GM21737 (cell line): Measurements from ENCODE around the gene NEAT1.
A peak's percentile ranks its signal among the peaks of the same experiment; 100 is the strongest.

Experiments used
- ATAC-seq: cut with Tn5 transposase; IDR thresholded peaks from one replicate; pipeline ENCODE4 v1.9.1; 2021; ENCODE audit warnings: mild to moderate bottlenecking, moderate library complexity; ENCODE audit not compliant: unreplicated experiment

Gene NEAT1

GRCh38 chr11:65433657-65434056 lies 11.1 kb downstream of the NEAT1 start:
- ATAC-seq, result no peak

DNA sequence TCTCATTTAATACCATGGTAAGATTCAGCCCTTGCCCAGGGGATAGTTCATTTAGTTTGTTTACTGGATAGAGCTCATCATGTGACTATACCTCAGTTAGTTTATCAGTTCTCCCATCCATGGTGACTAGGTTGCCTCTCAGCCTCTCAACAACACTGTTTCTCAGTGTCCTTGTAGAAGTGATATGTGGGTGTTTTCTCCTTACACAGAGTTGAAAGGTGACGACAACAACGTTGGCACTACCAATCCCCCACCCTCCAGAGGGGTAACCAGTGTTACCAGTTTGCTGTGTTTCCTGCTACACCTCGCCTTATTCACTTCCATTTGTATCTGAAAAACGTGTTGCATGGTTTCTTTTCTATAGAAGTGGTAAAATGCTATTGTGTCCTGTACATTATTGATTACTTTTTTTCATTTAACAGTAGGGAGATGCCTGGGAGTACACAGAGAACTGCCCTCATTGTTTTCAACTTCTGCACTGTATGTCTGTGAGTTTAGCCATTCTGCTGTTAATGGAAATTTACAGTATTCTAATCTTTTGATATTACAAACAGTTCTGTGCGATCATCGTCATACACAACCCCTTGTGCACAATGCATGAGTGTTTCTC lies 11.6 kb downstream of the NEAT1 start:
- ATAC-seq, result no peak

DNA sequence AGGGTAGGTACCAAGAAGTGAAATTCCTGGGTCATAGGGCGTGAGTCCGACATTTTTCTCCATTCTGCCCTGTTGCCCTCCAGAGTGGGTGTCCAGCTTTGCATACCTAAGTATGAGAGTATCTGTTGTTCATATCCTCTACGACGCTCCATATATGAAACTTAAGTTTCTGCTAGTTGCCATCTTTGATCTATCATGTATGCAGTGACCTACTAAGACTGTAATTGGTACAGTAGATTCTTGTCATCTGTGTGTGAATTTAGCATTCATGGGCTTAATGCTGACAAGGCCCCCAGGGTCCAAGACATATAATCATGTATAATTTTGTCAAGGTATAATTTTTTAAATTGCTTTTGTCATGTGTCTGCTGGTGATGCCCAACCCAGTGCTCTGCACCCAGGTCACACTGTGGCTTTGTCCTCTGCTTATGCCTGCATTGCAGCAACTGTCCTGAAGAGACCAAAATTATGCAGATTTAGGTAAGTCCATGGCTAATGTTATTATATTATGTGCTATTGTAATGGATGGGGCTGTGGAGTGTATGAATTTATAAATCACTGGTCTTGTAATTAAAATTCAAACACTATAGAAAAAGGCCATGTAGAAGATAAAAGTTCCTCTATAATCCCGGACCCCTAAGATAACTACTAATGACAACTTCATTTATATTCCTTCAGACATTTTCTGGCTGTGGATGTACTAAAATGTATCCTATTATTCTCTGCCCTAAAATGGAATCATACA lies 12.2 kb downstream of the NEAT1 start:
- ATAC-seq, result no peak

DNA sequence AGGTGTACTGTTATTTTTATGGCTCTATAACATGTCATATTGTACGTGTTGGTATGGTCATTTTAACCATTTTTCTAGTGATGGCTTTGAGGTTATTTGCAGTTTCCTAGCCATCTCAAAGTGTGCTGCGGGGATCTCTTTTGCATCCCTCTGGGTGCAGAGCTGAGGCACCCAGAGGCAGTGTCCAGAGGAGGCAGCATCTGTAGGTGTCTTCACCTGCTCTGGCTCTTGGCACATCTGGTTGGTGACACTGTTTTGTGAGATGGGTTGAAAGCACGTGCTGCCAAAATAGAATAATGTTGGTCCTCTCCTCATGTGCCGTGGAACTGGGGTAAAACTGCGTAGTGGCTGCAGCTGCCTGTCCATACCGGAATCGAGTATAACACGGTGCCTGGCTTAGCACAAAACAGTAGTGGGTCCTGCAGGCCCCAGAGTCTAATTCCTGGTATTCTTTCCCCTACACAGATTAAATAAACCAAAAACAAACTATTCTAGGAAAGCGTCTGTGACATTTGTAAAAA lies 12.9 kb downstream of the NEAT1 start:
- ATAC-seq, result no peak

- ATAC-seq, result no peak
These were observed 13.4 kb downstream of the NEAT1 start for GRCh38 chr11:65435981-65436411.

- ATAC-seq, result no peak
These were observed 13.9 kb downstream of the NEAT1 start for GRCh38 chr11:65436412-65437032.

DNA sequence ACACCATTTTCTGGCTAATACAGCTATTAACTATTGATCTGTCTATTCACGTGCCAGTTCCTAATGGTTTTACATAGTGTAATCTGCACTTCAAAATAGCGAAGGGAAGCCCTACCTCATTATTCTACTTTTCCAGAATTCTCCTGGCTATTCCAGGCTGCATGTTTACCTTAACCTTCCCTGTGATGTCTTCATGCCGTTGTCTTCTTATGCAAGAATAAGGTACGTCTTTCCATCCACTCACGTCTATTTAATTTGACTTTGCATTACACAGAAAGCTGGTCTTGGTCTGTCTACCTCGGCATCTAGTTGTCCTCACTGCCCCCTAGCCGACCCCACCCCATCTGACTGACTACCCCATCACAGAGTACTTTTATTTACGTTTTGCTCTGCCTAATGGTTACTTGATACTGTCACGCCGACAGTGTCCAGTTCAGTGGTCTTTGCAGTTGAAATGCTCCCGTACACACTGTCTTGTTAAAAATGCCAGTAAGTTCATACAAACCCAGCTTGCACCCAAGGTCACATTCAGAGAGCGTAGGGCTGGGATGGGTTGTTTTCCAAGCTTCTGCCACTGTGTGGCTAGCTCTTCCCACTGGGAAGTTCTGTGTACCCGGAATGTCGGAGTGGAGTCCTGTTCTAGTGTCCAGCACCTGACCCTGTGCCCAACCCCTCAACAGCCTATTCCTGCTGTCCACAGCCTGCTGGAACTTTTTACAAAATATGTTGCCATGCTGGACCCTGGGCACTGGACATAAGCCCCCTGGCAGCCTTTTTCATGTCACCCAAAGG lies 15.0 kb downstream of the NEAT1 start:
- no peak for ATAC-seq

- ATAC-seq, result no peak
These were observed 15.9 kb downstream of the NEAT1 start for GRCh38 chr11:65438257-65439151.

DNA sequence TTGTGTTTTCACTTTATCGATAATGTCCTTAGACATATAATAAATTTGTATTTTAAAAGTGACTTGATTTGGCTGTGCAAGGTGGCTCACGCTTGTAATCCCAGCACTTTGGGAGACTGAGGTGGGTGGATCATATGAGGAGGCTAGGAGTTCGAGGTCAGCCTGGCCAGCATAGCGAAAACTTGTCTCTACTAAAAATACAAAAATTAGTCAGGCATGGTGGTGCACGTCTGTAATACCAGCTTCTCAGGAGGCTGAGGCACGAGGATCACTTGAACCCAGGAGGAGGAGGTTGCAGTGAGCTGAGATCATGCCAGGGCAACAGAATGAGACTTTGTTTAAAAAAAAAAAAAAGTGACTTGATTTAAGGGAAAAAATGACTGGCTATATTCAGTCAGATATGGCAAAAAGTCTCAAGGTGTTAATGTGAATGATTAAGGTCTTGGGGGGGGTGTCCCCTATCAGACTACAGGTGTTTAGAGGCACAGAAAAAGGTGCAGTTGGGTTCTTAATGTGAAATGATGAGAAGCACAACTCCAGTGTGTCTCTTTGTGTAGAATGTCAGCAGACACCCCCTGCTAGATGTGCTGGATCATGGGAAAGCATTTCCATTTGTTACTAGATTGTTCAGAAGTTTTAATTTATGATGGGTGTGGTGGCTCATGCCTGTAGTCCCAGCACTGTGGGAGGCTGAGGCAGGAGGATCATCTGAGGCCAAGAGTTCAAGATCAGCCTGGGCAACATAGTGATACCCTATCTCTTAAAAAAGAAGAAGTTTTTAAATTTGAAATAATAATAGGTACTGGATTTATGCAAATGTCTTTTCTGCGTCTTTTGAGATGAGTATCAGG lies 17.0 kb downstream of the NEAT1 start:
- ATAC-seq, result no peak

- peak; percentile 40 for ATAC-seq
These were observed 18.4 kb downstream of the NEAT1 start for GRCh38 chr11:65440831-65441499.

DNA sequence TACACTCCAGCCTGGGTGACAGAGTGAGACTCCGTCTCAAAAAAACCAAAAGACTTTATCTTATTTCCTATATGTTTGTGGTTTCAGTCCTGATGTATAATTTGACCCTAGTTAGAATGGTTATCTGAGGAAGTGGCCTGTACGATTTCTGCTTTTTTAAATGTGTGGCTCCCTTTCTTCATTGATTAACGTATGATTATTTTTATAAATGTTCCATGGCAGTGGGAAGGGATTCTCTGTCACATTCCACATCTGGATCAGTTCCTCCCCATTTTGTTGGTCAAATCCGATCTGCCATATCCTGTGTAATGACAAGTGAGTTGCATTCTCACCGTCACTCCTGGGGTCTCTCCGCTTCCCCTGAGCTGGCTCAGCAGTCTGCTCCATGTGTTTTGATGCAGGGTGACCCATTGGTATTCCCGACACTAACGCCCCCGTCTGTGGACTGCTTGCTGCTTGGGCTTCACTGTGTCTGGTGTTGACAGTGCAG lies 20.3 kb downstream of the NEAT1 start:
- ATAC-seq, result no peak

DNA sequence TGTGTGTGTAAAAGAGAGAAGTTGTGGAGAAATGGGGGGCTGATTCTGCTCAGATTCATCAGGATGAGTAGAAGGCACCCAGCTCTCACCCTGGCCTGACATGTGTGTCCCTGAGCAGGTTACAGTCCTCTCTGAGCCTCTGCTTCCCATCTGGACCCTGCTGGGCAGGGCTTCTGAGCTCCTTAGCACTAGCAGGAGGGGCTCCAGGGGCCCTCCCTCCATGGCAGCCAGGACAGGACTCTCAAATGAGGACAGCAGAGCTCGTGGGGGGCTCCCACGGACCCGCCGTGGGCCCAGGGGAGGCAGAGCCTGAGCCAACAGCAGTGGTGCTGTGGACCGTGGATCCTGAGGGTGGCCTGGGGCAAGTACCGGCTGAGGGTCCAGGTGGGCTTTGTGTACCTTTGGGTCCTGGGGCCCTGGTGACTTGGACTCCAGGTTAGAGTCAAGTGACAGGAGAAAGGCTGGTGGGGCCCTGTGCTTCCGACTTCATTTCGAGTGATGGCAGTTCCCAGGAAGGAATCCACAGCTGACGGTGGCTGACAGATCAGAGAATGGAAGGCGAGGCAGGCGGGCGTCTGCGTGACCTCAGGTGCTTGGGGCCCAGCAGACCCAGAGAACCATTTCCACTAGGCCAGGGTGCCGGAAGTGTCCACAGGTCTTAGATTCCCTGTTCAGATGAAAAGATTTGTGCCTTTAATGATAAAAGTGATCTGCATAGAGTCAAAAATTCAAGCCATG lies 21.9 kb downstream of the NEAT1 start:
- no peak for ATAC-seq

DNA sequence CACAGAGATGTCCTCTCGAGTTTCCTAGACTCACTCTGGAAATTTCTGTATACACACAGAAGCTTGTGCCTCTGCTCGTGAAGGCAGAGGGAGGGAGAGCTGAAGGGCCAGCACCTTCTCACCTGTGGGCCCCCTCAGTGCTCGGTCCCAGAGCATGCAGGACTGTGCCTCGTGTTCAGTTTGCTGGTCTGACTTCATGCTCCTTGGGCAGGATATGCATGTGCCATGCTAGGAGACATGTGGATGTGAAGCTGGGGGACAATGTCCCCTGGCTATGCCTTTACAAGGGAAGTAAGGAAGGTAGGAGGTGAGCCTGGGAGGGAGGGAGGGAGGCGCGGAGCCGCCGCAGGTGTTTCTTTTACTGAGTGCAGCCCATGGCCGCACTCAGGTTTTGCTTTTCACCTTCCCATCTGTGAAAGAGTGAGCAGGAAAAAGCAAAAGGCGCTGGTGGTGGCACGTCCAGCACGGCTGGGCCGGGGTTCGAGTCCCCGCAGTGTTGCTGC lies 22.6 kb downstream of the NEAT1 start:
- ATAC-seq, result no peak

GRCh38 chr11:65445604-65446445 lies 23.2 kb downstream of the NEAT1 start:
- ATAC-seq, result no peak

GRCh38 chr11:65446446-65447277 lies 24.1 kb downstream of the NEAT1 start:
- no peak for ATAC-seq

- no peak for ATAC-seq
These were observed 25.4 kb downstream of the NEAT1 start for GRCh38 chr11:65448074-65448417.
